RWPE2 (cell line): ENCODE data around the gene ERICH2.
"Not testable (repeated sequence)": the region's sequence is repeated elsewhere in the genome, so short reads cannot be mapped to it uniquely, and the experiment has no call there.

Experiments
- ATAC-seq: fragments of 200-7000 bp; cut with Tn5 transposase; 3 replicates; pipeline ENCODE4 v1.9.1; 2021; ENCODE audit warnings: low read depth
- DNase-seq: peaks from one replicate; pipeline ENCODE4 v3.0.0-alpha.2; 2020; ENCODE audit warnings: low spot score
- H3K27ac ChIP-seq: fragments of 450-650 bp; 2 replicates; pipeline ENCODE4 v1.5.1; 2017; ENCODE audit warnings: mild to moderate bottlenecking; ENCODE audit not compliant: poor library complexity, severe bottlenecking
- H3K27me3 ChIP-seq: fragments of 250-450 bp; sonication (Bioruptor Pico); 2 replicates; pipeline ENCODE4 v1.5.1; 2021; ENCODE audit warnings: mild to moderate bottlenecking, moderate library complexity; ENCODE audit not compliant: insufficient read depth, poor library complexity, severe bottlenecking
- H3K36me3 ChIP-seq: fragments of 250-450 bp; sonication (Bioruptor Pico); 2 replicates; pipeline ENCODE4 v1.5.1; 2020; ENCODE audit warnings: low read depth, mild to moderate bottlenecking, moderate library complexity
- H3K4me1 ChIP-seq: fragments of 250-450 bp; sonication (Bioruptor Pico); 2 replicates; pipeline ENCODE4 v1.5.1; 2021; ENCODE audit warnings: mild to moderate bottlenecking, moderate library complexity; ENCODE audit not compliant: insufficient read depth, poor library complexity, severe bottlenecking
- H3K4me3 ChIP-seq: fragments of 250-450 bp; sonication (Bioruptor Pico); 2 replicates; pipeline ENCODE4 v1.5.1; 2021; ENCODE audit warnings: mild to moderate bottlenecking, moderate library complexity; ENCODE audit not compliant: severe bottlenecking
- H3K9me3 ChIP-seq: fragments of 250-450 bp; sonication (Bioruptor Pico); 2 replicates; pipeline ENCODE4 v1.5.1; 2021; ENCODE audit warnings: mild to moderate bottlenecking, moderate library complexity; ENCODE audit not compliant: severe bottlenecking
- CTCF ChIP-seq: fragments of 450-650 bp; IDR thresholded peaks from one replicate; pipeline ENCODE4 v1.5.1; 2017; ENCODE audit warnings: mild to moderate bottlenecking, moderate library complexity; ENCODE audit not compliant: poor library complexity, severe bottlenecking

The ERICH2 gene

GRCh38 chr2:170733798-170734600 lies 36.2 kb upstream of the ERICH2 start:
- Histone ChIP-seq H3K27ac (no peak overlapping the region), H3K27me3 (no peaks in the 10 kb centered on the region), H3K4me1 (peaks cover 9% of the 10 kb centered on the region), H3K36me3 (no peaks in the 10 kb centered on the region), H3K9me3 (no peaks in the 10 kb centered on the region), H3K4me3 (no peak overlapping the region)
- DNase-seq (no peak), ATAC-seq (no peak)
- no peak for TF ChIP-seq CTCF

GRCh38 chr2:170734601-170735000 lies 35.6 kb upstream of the ERICH2 start:
- H3K27ac ChIP-seq, H3K36me3 ChIP-seq, ATAC-seq, H3K4me3 ChIP-seq, H3K27me3 ChIP-seq, DNase-seq, H3K9me3 ChIP-seq: not testable (repeated sequence)
- peaks cover 14% of the 10 kb centered on the region for H3K4me1 ChIP-seq

- ATAC-seq (no peak), DNase-seq (no peak)
- Histone ChIP-seq H3K27ac (peak overlapping the region; percentile 100), H3K27me3 (no peaks in the 10 kb centered on the region), H3K9me3 (no peaks in the 10 kb centered on the region), H3K4me1 (peaks cover 16% of the 10 kb centered on the region), H3K36me3 (no peaks in the 10 kb centered on the region), H3K4me3 (no peak overlapping the region)
- TF ChIP-seq CTCF, result peak; percentile 5
Measured at GRCh38 chr2:170736628-170737027, 33.5 kb upstream of the ERICH2 start.

GRCh38 chr2:170737406-170737805 lies 32.8 kb upstream of the ERICH2 start:
- peaks cover 16% of the 10 kb centered on the region for H3K4me1 ChIP-seq
- H3K4me3 ChIP-seq, result no peak overlapping the region
- no peaks in the 10 kb centered on the region for H3K9me3 ChIP-seq
- no peaks in the 10 kb centered on the region for H3K27me3 ChIP-seq
- H3K36me3 ChIP-seq, result no peaks in the 10 kb centered on the region
- TF ChIP-seq CTCF, result no peak
- DNase-seq (no peak), ATAC-seq (no peak)
- H3K27ac ChIP-seq, result peak overlapping the region; percentile 100

- H3K27me3 ChIP-seq, result no peaks in the 10 kb centered on the region
- H3K27ac ChIP-seq, result peak overlapping the region; percentile 100
- H3K4me3 ChIP-seq, result no peak overlapping the region
- H3K36me3 ChIP-seq, result no peaks in the 10 kb centered on the region
- H3K9me3 ChIP-seq, result no peaks in the 10 kb centered on the region
- no peak for ATAC-seq
- TF ChIP-seq CTCF, result no peak
- peaks cover 19% of the 10 kb centered on the region for H3K4me1 ChIP-seq
- no peak for DNase-seq
Measured at GRCh38 chr2:170737821-170738220, 32.4 kb upstream of the ERICH2 start.
